ENCODE data around the gene GMPS. TPM values are rescaled to one million over a fixed set of nuclear protein-coding genes. Genes with fewer than 3 reads are reported as not detected.
A peak's percentile ranks its signal among the peaks of the same experiment; 100 is the strongest.

The GMPS gene
- total and polyA plus RNA-seq, 2 of the 8 experiments (the other 6 are each of a cell fraction or from before 2014, with no cell fraction given), result 57.7 to 175 TPM

DNA sequence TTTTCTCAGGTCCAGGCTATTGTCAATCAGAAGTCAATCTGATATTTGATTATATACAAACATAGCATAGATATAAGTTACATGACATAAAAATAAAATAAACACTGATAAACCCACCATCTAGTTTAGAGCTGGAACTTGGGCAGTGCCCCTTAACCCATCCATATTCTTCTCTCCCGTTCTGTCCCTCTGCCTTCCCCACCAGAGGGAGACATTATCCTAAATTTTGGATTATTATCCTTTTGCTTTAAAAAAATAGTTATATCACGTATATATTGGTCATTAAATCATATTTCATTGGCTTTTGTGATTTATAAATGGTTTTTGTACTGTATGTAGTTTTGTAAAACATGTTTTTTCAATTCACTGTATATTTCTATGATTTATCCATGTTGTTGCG lies 107.9 kb downstream of the GMPS start:
- no peak overlapping the region for H4K8ac ChIP-seq (ENCODE audit: extremely low read depth, insufficient read depth, low read length)
- no peak overlapping the region for H2AK5ac ChIP-seq (ENCODE audit: low read depth, low read length)
- WGBS, 2 experiments (ENCODE audit: extremely low coverage in 1 of 2, insufficient coverage in 1 of 2, insufficient read length in 1 of 2, insufficient replicate concordance in 2 of 2, low coverage in 1 of 2, low lambda C conversion rate in 2 of 2, missing lambda C conversion rate in 1 of 2), result 74% methylated on average over 3 of the region's 3 CpGs; no CpG with 5 or more reads in 1 of the 2 experiments
- TF ChIP-seq, protein P1, sequence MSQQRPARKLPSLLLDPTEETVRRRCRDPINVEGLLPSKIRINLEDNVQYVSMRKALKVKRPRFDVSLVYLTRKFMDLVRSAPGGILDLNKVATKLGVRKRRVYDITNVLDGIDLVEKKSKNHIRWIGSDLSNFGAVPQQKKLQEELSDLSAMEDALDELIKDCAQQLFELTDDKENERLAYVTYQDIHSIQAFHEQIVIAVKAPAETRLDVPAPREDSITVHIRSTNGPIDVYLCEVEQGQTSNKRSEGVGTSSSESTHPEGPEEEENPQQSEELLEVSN (IDR thresholded peaks at IDR 0.05), result no peak
- TF ChIP-seq RAD21 (IDR thresholded peaks at IDR 0.05 in 1 of 2, conservative IDR thresholded peaks at IDR 0.05 in 1 of 2; ENCODE audit: low read depth in 2 of 2, low read length in 2 of 2), result peak; percentile 35 to 42; a peak in 3 of 4 replicates
- TF ChIP-seq KDM1A (IDR thresholded peaks at IDR 0.05; ENCODE audit: borderline replicate concordance, low read length), result no peak
- TF ChIP-seq, protein P2, sequence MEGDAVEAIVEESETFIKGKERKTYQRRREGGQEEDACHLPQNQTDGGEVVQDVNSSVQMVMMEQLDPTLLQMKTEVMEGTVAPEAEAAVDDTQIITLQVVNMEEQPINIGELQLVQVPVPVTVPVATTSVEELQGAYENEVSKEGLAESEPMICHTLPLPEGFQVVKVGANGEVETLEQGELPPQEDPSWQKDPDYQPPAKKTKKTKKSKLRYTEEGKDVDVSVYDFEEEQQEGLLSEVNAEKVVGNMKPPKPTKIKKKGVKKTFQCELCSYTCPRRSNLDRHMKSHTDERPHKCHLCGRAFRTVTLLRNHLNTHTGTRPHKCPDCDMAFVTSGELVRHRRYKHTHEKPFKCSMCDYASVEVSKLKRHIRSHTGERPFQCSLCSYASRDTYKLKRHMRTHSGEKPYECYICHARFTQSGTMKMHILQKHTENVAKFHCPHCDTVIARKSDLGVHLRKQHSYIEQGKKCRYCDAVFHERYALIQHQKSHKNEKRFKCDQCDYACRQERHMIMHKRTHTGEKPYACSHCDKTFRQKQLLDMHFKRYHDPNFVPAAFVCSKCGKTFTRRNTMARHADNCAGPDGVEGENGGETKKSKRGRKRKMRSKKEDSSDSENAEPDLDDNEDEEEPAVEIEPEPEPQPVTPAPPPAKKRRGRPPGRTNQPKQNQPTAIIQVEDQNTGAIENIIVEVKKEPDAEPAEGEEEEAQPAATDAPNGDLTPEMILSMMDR (IDR thresholded peaks at IDR 0.05; ENCODE audit: control extremely low read depth in 1 of 3, insufficient read depth in 1 of 3, low read depth in 1 of 3, low read length in 3 of 3), result peak in 2 of 3 experiments; percentile 13 to 33; a peak in 2 of 4 replicates
- TF ChIP-seq, protein P3, sequence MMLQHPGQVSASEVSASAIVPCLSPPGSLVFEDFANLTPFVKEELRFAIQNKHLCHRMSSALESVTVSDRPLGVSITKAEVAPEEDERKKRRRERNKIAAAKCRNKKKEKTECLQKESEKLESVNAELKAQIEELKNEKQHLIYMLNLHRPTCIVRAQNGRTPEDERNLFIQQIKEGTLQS (IDR thresholded peaks at IDR 0.05; ENCODE audit: insufficient read depth, low read depth, low read length), result no peak
- H2BK5ac ChIP-seq (ENCODE audit: low read depth, low read length), result no peak overlapping the region
- no peak for DNase-seq (ENCODE audit: low read depth in 1 of 2, low spot score in 2 of 2)
- H3K14ac ChIP-seq (ENCODE audit: insufficient read length), result no peak overlapping the region
- H3K23ac ChIP-seq (ENCODE audit: insufficient read length), result no peak overlapping the region
- CTCF ChIA-PET (ENCODE audit: partially characterized antibody), result interaction anchor here (0.5 to 1.4 kb wide), 14 partner anchors 9 to 1895 kb away, joined by 3 to 9 read pairs (median 3); no protein-coding TSS in a partner anchor
- no peak overlapping the region for H4K5ac ChIP-seq (ENCODE audit: insufficient read length, low read depth, low read length)
- H3K4ac ChIP-seq (replicated peaks; ENCODE audit: insufficient read length, low read depth, low read length), result no peak overlapping the region
- H3K27ac ChIP-seq (ENCODE audit: low read depth, low read length), result no peak overlapping the region
- no peak overlapping the region for H3K4me2 ChIP-seq (ENCODE audit: insufficient read depth in 1 of 2, low read depth in 2 of 2, low read length in 2 of 2)
- no peak overlapping the region for H3K9ac ChIP-seq (replicated peaks in 1 of 4; ENCODE audit: extremely low read depth in 1 of 4, low read depth in 3 of 4, low read length in 3 of 4)
- no peaks in the 10 kb centered on the region for H3K79me2 ChIP-seq (ENCODE audit: control insufficient read depth in 1 of 2, insufficient read depth in 2 of 2, low read length in 2 of 2)
- H4K20me1 ChIP-seq (replicated peaks in 1 of 2; ENCODE audit: control insufficient read depth in 1 of 2, insufficient read depth in 2 of 2, low read length in 2 of 2), result no peaks in the 10 kb centered on the region
- H3K4me1 ChIP-seq (replicated peaks in 1 of 4; ENCODE audit: control insufficient read depth in 3 of 4, insufficient read depth in 4 of 4, low read length in 3 of 4), result no peaks in the 10 kb centered on the region
- H3K4me3 ChIP-seq (ENCODE audit: extremely low read depth in 1 of 4, insufficient read depth in 2 of 4, low read depth in 3 of 4, low read length in 4 of 4), result no peak overlapping the region
- H3K56ac ChIP-seq (replicated peaks; ENCODE audit: insufficient read length, low read depth, low read length), result no peak overlapping the region
- H3K9me3 ChIP-seq (ENCODE audit: insufficient read depth in 2 of 2, low read depth in 1 of 2, low read length in 1 of 2), result no peaks in the 10 kb centered on the region
- no peak for FAIRE-seq
- POLR2A ChIA-PET (ENCODE audit: partially characterized antibody), result no interaction called here
- H2BK15ac ChIP-seq (ENCODE audit: low read length), result no peak overlapping the region
- no peaks in the 10 kb centered on the region for H3K23me2 ChIP-seq (ENCODE audit: low read depth, low read length)
- no peak overlapping the region for H2BK20ac ChIP-seq (ENCODE audit: low read length)
- no peaks in the 10 kb centered on the region for H3K36me3 ChIP-seq (ENCODE audit: control insufficient read depth in 2 of 4, insufficient read depth in 4 of 4, low read length in 3 of 4)
- H2AFZ ChIP-seq (ENCODE audit: low read length), result no peak overlapping the region
- H2BK120ac ChIP-seq (replicated peaks; ENCODE audit: low read depth, low read length), result no peak overlapping the region
- no peak overlapping the region for H3K18ac ChIP-seq (ENCODE audit: extremely low read depth, low read length)
- no peaks in the 10 kb centered on the region for H3K79me1 ChIP-seq (ENCODE audit: low read depth, low read length)
- no peak overlapping the region for H4K91ac ChIP-seq (replicated peaks; ENCODE audit: insufficient read length, low read length)
- H3K27me3 ChIP-seq (replicated peaks in 1 of 4; ENCODE audit: control insufficient read depth in 3 of 4, extremely low read depth in 1 of 4, insufficient read depth in 3 of 4, low read length in 3 of 4), result no peaks in the 10 kb centered on the region
- no peak overlapping the region for H2BK12ac ChIP-seq (ENCODE audit: low read depth, low read length)

All from H1 (cell line).